ENCODE data around the gene SWSAP1.
"Not testable (repeated sequence)": the region's sequence is repeated elsewhere in the genome, so short reads cannot be mapped to it uniquely, and the experiment has no call there.

Gene SWSAP1

GRCh38 chr19:11387162-11388034 lies 12.9 kb downstream of the SWSAP1 start:
- no peak for TF ChIP-seq JUND (IDR thresholded peaks at IDR 0.05; ENCODE audit: low read depth)
- DNase-seq (ENCODE audit: low read depth in 1 of 2, low spot score in 1 of 2), result no peak
- in situ Hi-C loops (cut with HindIII; ENCODE audit: low pct_unique_long_range_greater_than_20kb, low sequenced_read_pairs), result no loop called here

- no peak for TF ChIP-seq JUND (IDR thresholded peaks at IDR 0.05; ENCODE audit: low read depth)
- no peak for DNase-seq (ENCODE audit: low read depth in 1 of 2, low spot score in 1 of 2)
- in situ Hi-C loops (cut with HindIII; ENCODE audit: low pct_unique_long_range_greater_than_20kb, low sequenced_read_pairs), result no loop called here
These were observed 15.9 kb downstream of the SWSAP1 start for GRCh38 chr19:11390359-11390758.

GRCh38 chr19:11390933-11391680 lies 16.6 kb downstream of the SWSAP1 start:
- in situ Hi-C loops (cut with HindIII; ENCODE audit: low pct_unique_long_range_greater_than_20kb, low sequenced_read_pairs), result no loop called here
- TF ChIP-seq JUND (IDR thresholded peaks at IDR 0.05; ENCODE audit: low read depth), result no peak
- DNase-seq (ENCODE audit: low read depth in 1 of 2, low spot score in 1 of 2), result no peak

- in situ Hi-C loops (cut with HindIII; ENCODE audit: low pct_unique_long_range_greater_than_20kb, low sequenced_read_pairs), result no loop called here
- DNase-seq (ENCODE audit: low read depth in 1 of 2, low spot score in 1 of 2), result no peak
- no peak for TF ChIP-seq JUND (IDR thresholded peaks at IDR 0.05; ENCODE audit: low read depth)
These were observed 22.7 kb downstream of the SWSAP1 start for GRCh38 chr19:11397089-11397610.

GRCh38 chr19:11399667-11400066 lies 25.2 kb downstream of the SWSAP1 start:
- no peak for TF ChIP-seq JUND (IDR thresholded peaks at IDR 0.05; ENCODE audit: low read depth)
- in situ Hi-C loops (cut with HindIII; ENCODE audit: low pct_unique_long_range_greater_than_20kb, low sequenced_read_pairs), result no loop called here
- no peak for DNase-seq (ENCODE audit: low read depth in 1 of 2, low spot score in 1 of 2)

GRCh38 chr19:11400798-11401197 lies 26.3 kb downstream of the SWSAP1 start:
- no peak for DNase-seq (ENCODE audit: low read depth in 1 of 2, low spot score in 1 of 2)
- in situ Hi-C loops (cut with HindIII; ENCODE audit: low pct_unique_long_range_greater_than_20kb, low sequenced_read_pairs), result no loop called here
- TF ChIP-seq JUND (IDR thresholded peaks at IDR 0.05; ENCODE audit: low read depth), result no peak

- TF ChIP-seq JUND (IDR thresholded peaks at IDR 0.05; ENCODE audit: low read depth), result no peak
- DNase-seq (ENCODE audit: low read depth in 1 of 2, low spot score in 1 of 2), result no peak
- in situ Hi-C loops (cut with HindIII; ENCODE audit: low pct_unique_long_range_greater_than_20kb, low sequenced_read_pairs), result no loop called here
These were observed 27.5 kb downstream of the SWSAP1 start for GRCh38 chr19:11401808-11402543.

GRCh38 chr19:11404588-11405222 lies 30.2 kb downstream of the SWSAP1 start:
- no peak for TF ChIP-seq JUND (IDR thresholded peaks at IDR 0.05; ENCODE audit: low read depth)
- in situ Hi-C loops (cut with HindIII; ENCODE audit: low pct_unique_long_range_greater_than_20kb, low sequenced_read_pairs), result no loop called here
- no peak for DNase-seq (ENCODE audit: low read depth in 1 of 2, low spot score in 1 of 2)

- no peak for DNase-seq (ENCODE audit: low read depth in 1 of 2, low spot score in 1 of 2)
- TF ChIP-seq JUND (IDR thresholded peaks at IDR 0.05; ENCODE audit: low read depth), result no peak
- in situ Hi-C loops (cut with HindIII; ENCODE audit: low pct_unique_long_range_greater_than_20kb, low sequenced_read_pairs), result no loop called here
These were observed 31.6 kb downstream of the SWSAP1 start for GRCh38 chr19:11405846-11406643.

- in situ Hi-C loops (cut with HindIII; ENCODE audit: low pct_unique_long_range_greater_than_20kb, low sequenced_read_pairs); DNase-seq (ENCODE audit: low read depth in 1 of 2, low spot score in 1 of 2): not testable (repeated sequence)
These were observed 32.3 kb downstream of the SWSAP1 start for GRCh38 chr19:11406703-11407236.

GRCh38 chr19:11408591-11408990 lies 34.1 kb downstream of the SWSAP1 start:
- TF ChIP-seq JUND (IDR thresholded peaks at IDR 0.05; ENCODE audit: low read depth), result no peak
- in situ Hi-C loops (cut with HindIII; ENCODE audit: low pct_unique_long_range_greater_than_20kb, low sequenced_read_pairs), result no loop called here
- no peak for DNase-seq (ENCODE audit: low read depth in 1 of 2, low spot score in 1 of 2)

Measured in T47D (cell line).